Breast epithelium (tissue), 4 donors: ENCODE results near the gene TREML4. TPM values are rescaled to one million over a fixed set of nuclear protein-coding genes. Genes with fewer than 3 reads are reported as not detected.

Source experiments
- DNase-seq, 2 donors: peaks; one replicate each; pipeline ENCODE4 v3.0.0-alpha.2; 2019; ENCODE audit warnings: low spot score in 2 of 2
- H3K27ac ChIP-seq, 2 donors: fragments of 200-600 bp; sonication (generic) in 1 of 2; one replicate each; pipeline ENCODE4 v1.5.1; 2016 to 2019; ENCODE audit warnings: mild to moderate bottlenecking in 1 of 2
- H3K27me3 ChIP-seq, 2 donors: fragments of 200-600 bp; sonication (generic) in 1 of 2; one replicate each; pipeline versions ENCODE4 v1.5.1 to v1.6.0; 2017 to 2019; ENCODE audit warnings: control low read depth in 1 of 2, mild to moderate bottlenecking in 1 of 2
- H3K36me3 ChIP-seq: fragments of 200-600 bp; one replicate; pipeline ENCODE4 v1.5.1; 2019
- H3K4me1 ChIP-seq, 2 donors: fragments of 200-600 bp; sonication (generic); one replicate each; pipeline ENCODE4 v1.5.1; 2016 to 2019; ENCODE audit warnings: control low read depth in 1 of 2
- H3K4me3 ChIP-seq, 3 donors: fragments of 200-600 bp; sonication (generic); 1 replicate in 2 of 3; 2 replicates in 1 of 3; pipeline ENCODE4 v1.5.1; 2016 to 2019; ENCODE audit warnings: mild to moderate bottlenecking in 3 of 3, moderate library complexity in 2 of 3
- H3K9me3 ChIP-seq, 2 donors: fragments of 200-600 bp; sonication (generic) in 1 of 2; one replicate each; pipeline ENCODE4 v1.5.1; 2016 to 2019; ENCODE audit warnings: control low read depth in 1 of 2
- CTCF ChIP-seq, 3 donors: fragments of 450-650 bp; IDR thresholded peaks; one replicate each; pipeline ENCODE4 v1.5.1; 2016 to 2017; ENCODE audit warnings: antibody characterized with exemption in 3 of 3, mild to moderate bottlenecking in 3 of 3, moderate library complexity in 3 of 3
- POLR2A ChIP-seq: fragments of 450-650 bp; IDR thresholded peaks from one replicate; pipeline ENCODE4 v1.6.1; 2016; ENCODE audit warnings: antibody characterized with exemption, mild to moderate bottlenecking, moderate library complexity
- POLR2AphosphoS5 ChIP-seq, 3 donors: sonication (generic); formaldehyde crosslinking; IDR thresholded peaks; one replicate each; pipeline ENCODE4 v1.6.1; 2017; ENCODE audit warnings: antibody characterized with exemption in 3 of 3
- intact Hi-C: fragments of 100-400 bp; cut with DNase I; formaldehyde crosslinking; loops from one replicate; pipeline ENCODE4 v1.15.1; 2023; ENCODE audit warnings: low total_unique reads
- total RNA-seq, 3 donors: library from RNA; depleted of rRNA; stranded (reverse); fragments of >200 nt; gene quantifications; one replicate each; pipeline ENCODE4 v1.1.0, GENCODE V29; 2016

The TREML4 gene
- total RNA-seq, 3 donors from 2014 or later = not detected

- Histone ChIP-seq H3K27me3 (no peaks in the 10 kb centered on the region), H3K36me3 (no peaks in the 10 kb centered on the region), H3K4me3 (no peak overlapping the region), H3K27ac (no peak overlapping the region), H3K9me3 (no peaks in the 10 kb centered on the region), H3K4me1 (no peaks in the 10 kb centered on the region)
- TF ChIP-seq POLR2A (no peak), POLR2AphosphoS5 (IDR thresholded peaks at IDR 0.05) (no peak), CTCF (IDR thresholded peaks at IDR 0.05) (no peak)
- intact Hi-C loops = no loop called here
- no peak for DNase-seq
Measured at GRCh38 chr6:41271901-41272395, 43.8 kb downstream of the TREML4 start.

- Histone ChIP-seq H3K9me3 (no peaks in the 10 kb centered on the region), H3K27me3 (no peaks in the 10 kb centered on the region), H3K4me1 (no peaks in the 10 kb centered on the region), H3K36me3 (no peaks in the 10 kb centered on the region), H3K4me3 (no peak overlapping the region), H3K27ac (no peak overlapping the region)
- TF ChIP-seq CTCF (IDR thresholded peaks at IDR 0.05) (no peak), POLR2AphosphoS5 (IDR thresholded peaks at IDR 0.05) (no peak)
- DNase-seq = no peak
- intact Hi-C loops = no loop called here
Measured at GRCh38 chr6:41272591-41273240, 44.6 kb downstream of the TREML4 start.

GRCh38 chr6:41273714-41274113, 45.6 kb downstream of the TREML4 start:
- Histone ChIP-seq H3K27me3 (no peaks in the 10 kb centered on the region), H3K27ac (no peak overlapping the region), H3K9me3 (no peaks in the 10 kb centered on the region), H3K4me3 (no peak overlapping the region), H3K36me3 (no peaks in the 10 kb centered on the region), H3K4me1 (no peaks in the 10 kb centered on the region)
- no peak for DNase-seq
- intact Hi-C loops = no loop called here
- TF ChIP-seq POLR2A = no peak
- no peak for TF ChIP-seq POLR2AphosphoS5 (IDR thresholded peaks at IDR 0.05)
- TF ChIP-seq CTCF (IDR thresholded peaks at IDR 0.05) = no peak

DNA sequence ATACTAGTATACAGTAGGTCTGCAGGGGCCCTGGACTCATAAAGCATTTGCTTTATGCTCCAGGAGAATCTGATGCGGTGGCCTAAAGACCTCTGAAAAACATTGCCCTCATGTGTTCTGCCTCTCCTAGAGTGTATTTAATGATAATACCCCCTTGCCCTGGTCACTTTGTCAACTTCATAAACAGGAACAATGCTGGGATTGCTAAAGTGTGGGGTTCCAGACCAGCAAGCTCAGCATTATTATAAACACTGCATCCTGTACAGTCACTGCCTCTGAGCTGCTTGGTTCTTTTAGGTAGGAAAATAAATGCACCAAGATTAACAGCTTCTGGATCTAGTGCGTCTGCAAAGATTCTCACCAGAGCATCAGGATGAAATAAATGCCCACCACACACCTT, 46.1 kb downstream of the TREML4 start:
- intact Hi-C loops = no loop called here
- TF ChIP-seq POLR2A (no peak), POLR2AphosphoS5 (IDR thresholded peaks at IDR 0.05) (no peak), CTCF (IDR thresholded peaks at IDR 0.05) (no peak)
- no peaks in the 10 kb centered on the region for H3K27me3 ChIP-seq
- H3K4me1 ChIP-seq = no peaks in the 10 kb centered on the region
- no peak for DNase-seq
- no peak overlapping the region for H3K27ac ChIP-seq
- no peaks in the 10 kb centered on the region for H3K9me3 ChIP-seq
- no peak overlapping the region for H3K4me3 ChIP-seq
- no peaks in the 10 kb centered on the region for H3K36me3 ChIP-seq

DNA sequence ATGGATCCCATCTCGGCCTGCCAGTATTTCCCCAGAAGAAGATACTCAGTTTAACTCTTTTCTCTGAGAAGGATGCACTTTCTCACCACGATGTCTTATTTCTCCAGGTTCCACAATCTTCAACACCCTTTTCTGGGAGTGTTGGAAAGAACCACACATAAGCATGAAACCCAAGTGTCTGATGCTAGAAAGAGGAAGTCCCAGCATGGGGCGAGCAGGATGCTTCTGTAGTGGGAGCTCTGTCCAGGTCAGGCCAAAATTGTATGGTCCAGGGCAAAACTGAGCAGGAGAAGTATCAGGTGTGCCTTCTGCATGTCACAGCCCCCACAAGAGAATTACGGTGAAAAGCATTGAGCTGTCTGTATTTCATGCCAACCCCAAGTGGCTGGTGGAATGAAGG, 47.3 kb downstream of the TREML4 start:
- no peak overlapping the region for H3K27ac ChIP-seq
- no peaks in the 10 kb centered on the region for H3K4me1 ChIP-seq
- H3K4me3 ChIP-seq = no peak overlapping the region
- TF ChIP-seq CTCF (IDR thresholded peaks at IDR 0.05) (no peak), POLR2AphosphoS5 (IDR thresholded peaks at IDR 0.05) (no peak), POLR2A (no peak)
- intact Hi-C loops = no loop called here
- no peaks in the 10 kb centered on the region for H3K27me3 ChIP-seq
- H3K36me3 ChIP-seq = no peaks in the 10 kb centered on the region
- H3K9me3 ChIP-seq = no peaks in the 10 kb centered on the region
- DNase-seq = no peak
